Measurements from ENCODE around the gene DCST2. TPM values are rescaled to one million over a fixed set of nuclear protein-coding genes. Genes with fewer than 3 reads are reported as not detected.

The DCST2 gene
- total and polyA plus RNA-seq, 9 of the 15 experiments (the other 6 are each of a cell fraction or from before 2014, with no cell fraction given): 0.09 to 0.49 (median 0.11) TPM; not detected in 3

- TF ChIP-seq SIRT6 (IDR thresholded peaks at IDR 0.05; ENCODE audit: low read depth, low read length) (no peak), PRMT5 (CRISPR knock-in tag; IDR thresholded peaks at IDR 0.05) (no peak), HMGN3 (IDR thresholded peaks at IDR 0.05; ENCODE audit: borderline replicate concordance, extremely low read depth, insufficient read length, low read depth, low read length) (peak; percentile 57), SRSF9 (IDR thresholded peaks at IDR 0.05; ENCODE audit: borderline replicate concordance, low read depth, low read length) (no peak), RAD21 (CRISPR knock-in tag; conservative IDR thresholded peaks at IDR 0.05 in 1 of 2, IDR thresholded peaks at IDR 0.05 in 1 of 2) (no peak), ZNF740 (CRISPR knock-in tag; IDR thresholded peaks at IDR 0.05) (no peak), ZNF740 (tag; IDR thresholded peaks at IDR 0.05) (no peak), ZFP36 (IDR thresholded peaks at IDR 0.05; ENCODE audit: low read depth, low read length, partially characterized antibody) (no peak), SMARCB1 (IDR thresholded peaks at IDR 0.05; ENCODE audit: insufficient read length, low read depth) (no peak), DEAF1 (CRISPR knock-in tag; IDR thresholded peaks at IDR 0.05) (no peak), PHB (CRISPR knock-in tag; IDR thresholded peaks at IDR 0.05) (no peak), ARID1B (IDR thresholded peaks at IDR 0.05) (no peak), UBTF (IDR thresholded peaks at IDR 0.05; ENCODE audit: borderline replicate concordance in 1 of 2, low read depth in 2 of 2, low read length in 2 of 2) (no peak), SIN3A (IDR thresholded peaks at IDR 0.05; ENCODE audit: borderline replicate concordance in 2 of 2, control insufficient read depth in 1 of 2, low read depth in 2 of 2, low read length in 2 of 2) (0 out of 4 replicates have a peak, but pooled peaks of 1 of the 2 experiments have one; percentile 38), KLF13 (tag; IDR thresholded peaks at IDR 0.05; ENCODE audit: borderline replicate concordance, low read depth) (no peak), DPF2 (IDR thresholded peaks at IDR 0.05) (peak; percentile 26; the same call in 1 of the 2 replicates), YBX1 (IDR thresholded peaks at IDR 0.05) (no peak), C11orf30 (IDR thresholded peaks at IDR 0.05; ENCODE audit: low read depth) (no peak)
- TF ChIP-seq, protein P1, sequence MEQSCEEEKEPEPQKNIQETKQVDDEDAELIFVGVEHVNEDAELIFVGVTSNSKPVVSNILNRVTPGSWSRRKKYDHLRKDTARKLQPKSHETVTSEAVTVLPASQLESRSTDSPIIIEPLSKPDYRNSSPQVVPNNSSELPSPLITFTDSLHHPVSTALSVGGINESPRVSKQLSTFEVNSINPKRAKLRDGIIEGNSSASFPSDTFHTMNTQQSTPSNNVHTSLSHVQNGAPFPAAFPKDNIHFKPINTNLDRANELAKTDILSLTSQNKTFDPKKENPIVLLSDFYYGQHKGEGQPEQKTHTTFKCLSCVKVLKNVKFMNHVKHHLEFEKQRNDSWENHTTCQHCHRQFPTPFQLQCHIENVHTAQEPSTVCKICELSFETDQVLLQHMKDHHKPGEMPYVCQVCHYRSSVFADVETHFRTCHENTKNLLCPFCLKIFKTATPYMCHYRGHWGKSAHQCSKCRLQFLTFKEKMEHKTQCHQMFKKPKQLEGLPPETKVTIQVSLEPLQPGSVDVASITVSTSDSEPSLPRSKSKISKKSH (CRISPR knock-in tag; IDR thresholded peaks at IDR 0.05): no peak
- TF ChIP-seq, protein P2, sequence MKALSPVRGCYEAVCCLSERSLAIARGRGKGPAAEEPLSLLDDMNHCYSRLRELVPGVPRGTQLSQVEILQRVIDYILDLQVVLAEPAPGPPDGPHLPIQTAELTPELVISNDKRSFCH (CRISPR knock-in tag; IDR thresholded peaks at IDR 0.05): no peak
- TF ChIP-seq, protein P2 (tag; IDR thresholded peaks at IDR 0.05): no peak
These were observed 45.1 kb upstream of the DCST2 start, which contains the start of gene EFNA3 (continued) for GRCh38 chr1:155078469-155079209.

Data from K562 (cell line).